HG03469 (cell line): Measurements from ENCODE around the gene PCCB.
"Not testable (repeated sequence)": the region's sequence is repeated elsewhere in the genome, so short reads cannot be mapped to it uniquely, and the experiment has no call there.

Experiments
- ATAC-seq: cut with Tn5 transposase; IDR thresholded peaks from one replicate; pipeline ENCODE4 v1.9.1; 2021; ENCODE audit warnings: mild to moderate bottlenecking, moderate library complexity, moderate number of reproducible peaks; ENCODE audit not compliant: unreplicated experiment

Gene PCCB

DNA sequence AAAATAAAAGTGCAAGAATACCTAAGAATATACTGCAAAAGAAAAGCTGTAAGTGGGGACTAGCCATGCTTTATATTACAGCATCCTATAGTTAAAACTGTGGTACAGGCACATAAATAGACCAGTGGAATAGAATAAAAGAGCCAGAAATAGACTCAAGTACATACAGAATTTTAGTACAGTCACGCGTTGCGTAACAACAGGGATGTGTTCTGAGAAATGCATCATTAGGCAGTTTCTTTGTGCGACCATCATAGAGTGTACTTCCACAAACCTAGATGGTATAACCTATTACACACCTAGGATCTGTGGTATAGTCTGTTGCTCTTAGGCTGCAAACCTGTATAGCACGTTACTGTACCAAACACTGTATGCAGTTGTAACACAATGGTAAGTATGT is 61.8 kb downstream of the PCCB start:
- ATAC-seq = no peak

DNA sequence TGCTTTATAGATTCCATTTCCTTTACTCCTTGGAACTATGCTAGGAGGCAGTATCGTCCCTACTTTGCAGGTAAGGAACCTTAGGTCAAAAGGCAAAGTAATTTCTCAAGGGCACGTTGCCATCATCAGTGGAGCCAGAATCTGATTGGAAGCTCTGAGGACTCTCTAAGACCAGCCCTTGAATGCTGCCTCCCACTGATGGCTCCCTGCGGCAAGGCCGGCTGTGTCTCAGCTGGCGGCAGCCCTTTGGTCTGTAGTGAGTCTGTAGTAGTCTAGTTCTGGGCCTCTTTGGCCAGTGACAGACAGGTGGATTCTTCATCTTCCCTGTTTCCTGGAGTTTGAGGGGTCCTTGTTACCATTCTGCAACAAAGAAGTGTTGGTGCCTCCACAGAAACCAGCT is 76.2 kb downstream of the PCCB start:
- ATAC-seq = no peak

DNA sequence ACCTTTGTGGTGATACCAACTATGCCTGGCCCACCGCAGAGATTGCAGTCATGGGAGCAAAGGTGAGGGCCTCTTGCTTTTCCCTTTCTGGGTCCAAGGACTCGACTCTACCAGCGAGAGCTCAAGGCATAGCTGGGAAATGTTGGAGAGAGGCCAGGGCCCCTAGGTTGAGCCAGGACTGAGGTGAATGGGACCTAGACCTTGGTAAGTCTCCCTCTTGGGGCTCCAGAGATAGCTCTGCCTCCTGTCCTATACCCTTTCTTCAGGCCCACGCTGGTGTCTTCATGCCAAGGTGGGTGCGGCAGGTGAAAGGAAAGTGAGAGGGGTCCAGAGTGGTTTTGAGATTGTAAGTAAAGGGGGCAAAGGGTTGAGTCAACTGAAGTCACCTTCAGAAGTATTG is 77.5 kb downstream of the PCCB start:
- ATAC-seq = no peak

DNA sequence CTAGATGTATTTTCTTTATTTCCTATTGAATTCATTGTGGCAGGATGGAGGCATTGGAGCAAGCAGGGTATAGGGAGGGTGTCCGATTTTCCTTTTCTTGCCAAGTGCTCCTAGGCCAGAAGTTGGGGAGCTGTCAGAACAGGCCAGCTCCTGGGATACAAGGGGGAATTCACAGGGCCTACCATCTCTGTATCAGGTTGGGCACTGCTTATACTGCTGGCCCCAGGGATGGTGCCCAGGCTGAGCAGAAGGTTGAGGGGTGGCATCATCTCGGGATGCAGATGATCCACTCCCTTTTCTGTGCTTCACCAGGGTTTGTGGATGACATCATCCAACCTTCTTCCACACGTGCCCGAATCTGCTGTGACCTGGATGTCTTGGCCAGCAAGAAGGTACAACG is 79.5 kb downstream of the PCCB start:
- ATAC-seq = no peak

DNA sequence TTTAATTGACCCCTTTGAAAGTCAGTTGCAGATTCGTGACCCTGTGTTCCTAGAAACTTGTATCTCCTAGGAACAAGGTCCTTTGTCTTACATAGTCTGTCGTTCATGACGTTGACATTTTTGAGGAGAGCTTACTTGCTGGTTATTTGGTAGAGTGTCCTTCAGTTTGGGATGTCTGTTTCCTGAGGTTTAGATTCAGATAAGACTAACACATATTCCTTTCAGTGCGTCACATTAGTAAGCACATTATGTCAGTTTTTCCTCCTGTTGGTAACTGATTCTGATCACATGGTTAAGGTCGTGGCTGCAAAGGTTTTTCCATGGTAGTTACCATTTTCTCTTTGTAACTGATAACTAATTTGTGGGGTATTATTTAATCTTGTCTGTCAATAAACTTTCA is 80.8 kb downstream of the PCCB start:
- no peak for ATAC-seq

DNA sequence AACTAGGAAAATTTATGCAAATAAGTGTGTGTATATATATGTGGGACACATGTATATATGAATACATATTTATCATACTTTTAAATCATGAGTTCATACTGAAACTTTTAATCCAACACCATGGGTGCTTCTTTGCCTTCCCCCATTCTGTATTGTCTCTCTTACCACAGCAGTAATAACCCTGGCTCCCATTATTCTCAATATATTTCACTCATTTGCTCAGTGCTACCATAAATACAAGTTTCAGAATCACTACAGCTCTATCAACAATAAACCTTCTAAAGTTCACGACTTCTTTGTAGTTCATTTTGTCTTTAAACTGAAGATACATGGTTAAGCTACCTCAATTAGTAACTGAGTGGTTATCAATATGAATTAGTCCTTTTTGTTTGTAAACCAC is 82.2 kb downstream of the PCCB start:
- ATAC-seq = no peak

DNA sequence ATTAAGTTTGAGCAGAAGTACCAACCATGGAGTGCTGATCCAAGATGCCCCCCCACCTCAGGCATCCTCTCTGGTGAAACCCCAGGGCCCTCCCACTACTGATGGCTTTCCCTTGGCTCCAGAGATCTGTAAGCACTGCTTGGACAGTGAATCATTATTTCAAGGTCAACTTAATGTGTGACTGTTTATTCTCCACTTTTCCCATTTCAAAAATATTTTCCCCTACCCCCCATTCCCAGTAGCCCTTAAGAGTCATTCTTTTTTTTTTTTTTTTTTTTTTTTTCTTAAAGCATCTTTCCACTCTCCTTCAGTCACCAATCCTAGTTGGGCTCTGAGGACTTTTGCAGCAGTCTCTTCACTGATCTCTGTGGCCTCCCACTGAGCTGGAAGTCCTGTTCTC is 82.6 kb downstream of the PCCB start:
- no peak for ATAC-seq

DNA sequence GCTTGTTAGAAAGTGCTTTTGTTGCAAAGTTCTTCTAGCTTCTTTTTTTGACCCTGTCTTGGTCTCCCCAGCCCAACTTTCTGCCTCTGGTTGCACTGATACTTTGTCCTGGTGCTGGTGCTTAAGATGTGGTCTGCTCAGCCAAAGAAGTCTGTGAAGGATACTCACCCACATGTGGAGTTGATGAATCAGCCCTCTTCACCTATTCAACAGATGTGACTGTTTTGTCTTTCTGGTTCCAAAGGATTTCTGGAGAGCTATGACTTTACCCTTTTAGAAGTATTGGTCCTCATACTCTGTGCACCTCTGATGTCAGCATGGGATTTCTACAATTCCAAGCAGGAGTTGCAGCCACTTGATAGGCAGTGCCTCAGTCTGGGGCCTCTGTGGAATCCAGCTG is 84.1 kb downstream of the PCCB start:
- no peak for ATAC-seq

DNA sequence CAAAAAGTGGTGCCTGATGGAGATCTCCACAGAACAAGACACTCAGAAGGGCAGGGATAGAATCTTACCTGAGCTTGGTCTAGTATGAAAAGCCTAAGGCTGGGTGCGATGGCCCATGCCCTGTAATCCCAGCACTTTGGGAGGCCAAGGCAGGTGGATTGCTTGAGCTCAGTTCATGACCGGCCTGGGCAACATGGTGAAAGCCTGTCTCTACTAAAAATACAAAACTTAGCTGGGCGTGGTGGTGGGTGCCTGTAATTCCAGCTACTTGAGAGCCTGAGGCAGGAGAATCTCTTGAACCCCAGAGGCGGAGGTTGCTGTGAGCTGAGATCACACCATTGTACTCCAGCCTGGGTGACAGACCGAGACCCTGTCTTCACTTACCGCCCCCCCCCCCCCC is 84.6 kb downstream of the PCCB start:
- ATAC-seq = not testable (repeated sequence)

DNA sequence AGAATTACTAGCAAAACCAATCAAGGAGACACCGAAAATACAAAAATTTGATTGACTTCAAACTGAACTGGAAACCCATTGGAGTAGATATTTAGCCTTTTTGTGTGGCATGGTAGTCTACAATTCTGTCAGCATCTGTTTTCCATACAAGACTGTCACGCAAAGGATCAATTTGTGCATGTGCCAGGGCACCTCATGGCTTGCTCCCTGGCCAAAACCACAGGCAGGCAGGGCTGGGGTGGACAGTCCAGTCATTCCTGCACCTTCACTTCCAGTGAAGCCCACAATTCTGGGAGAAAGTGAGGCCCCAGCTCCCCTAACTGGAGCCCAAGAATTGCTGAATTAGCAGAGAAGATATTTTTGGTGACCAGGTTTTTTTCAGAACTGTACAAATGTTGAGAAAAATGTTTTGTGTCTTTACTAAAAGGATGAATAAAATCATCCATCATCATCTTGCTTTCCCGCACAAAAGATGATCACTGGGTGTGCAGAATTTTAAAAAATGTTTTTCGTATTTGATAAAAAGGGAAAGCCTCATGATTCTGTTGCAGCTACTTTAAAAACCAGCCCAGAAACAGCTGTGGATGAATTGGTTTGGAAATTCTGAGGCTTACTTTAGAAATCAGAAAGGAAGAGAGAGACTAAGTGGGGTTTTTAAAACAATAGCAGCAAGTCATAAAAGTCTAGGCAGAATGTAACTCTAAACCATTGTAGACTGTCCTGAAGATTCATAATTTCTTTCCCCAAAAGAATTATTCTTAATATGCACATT is 86.4 kb downstream of the PCCB start:
- no peak for ATAC-seq

DNA sequence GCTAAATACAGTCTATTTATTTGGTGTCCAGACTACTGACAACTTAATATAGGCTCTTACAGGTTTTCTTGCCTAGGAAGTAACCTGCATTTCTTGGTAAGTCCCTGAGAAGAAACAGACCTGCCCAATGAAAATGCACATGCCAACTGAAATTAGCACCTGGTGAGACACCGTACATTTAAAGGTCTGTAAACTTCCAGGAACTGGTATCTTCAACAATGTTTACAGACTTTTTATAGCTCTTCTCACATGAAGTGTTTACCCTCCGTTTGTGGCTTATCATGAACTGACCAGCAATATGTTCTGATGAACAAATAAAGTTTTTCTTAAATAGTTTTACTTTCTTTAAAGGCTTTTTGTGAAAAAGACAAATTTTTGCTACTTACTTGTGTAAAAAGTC is 93.3 kb downstream of the PCCB start:
- no peak for ATAC-seq

DNA sequence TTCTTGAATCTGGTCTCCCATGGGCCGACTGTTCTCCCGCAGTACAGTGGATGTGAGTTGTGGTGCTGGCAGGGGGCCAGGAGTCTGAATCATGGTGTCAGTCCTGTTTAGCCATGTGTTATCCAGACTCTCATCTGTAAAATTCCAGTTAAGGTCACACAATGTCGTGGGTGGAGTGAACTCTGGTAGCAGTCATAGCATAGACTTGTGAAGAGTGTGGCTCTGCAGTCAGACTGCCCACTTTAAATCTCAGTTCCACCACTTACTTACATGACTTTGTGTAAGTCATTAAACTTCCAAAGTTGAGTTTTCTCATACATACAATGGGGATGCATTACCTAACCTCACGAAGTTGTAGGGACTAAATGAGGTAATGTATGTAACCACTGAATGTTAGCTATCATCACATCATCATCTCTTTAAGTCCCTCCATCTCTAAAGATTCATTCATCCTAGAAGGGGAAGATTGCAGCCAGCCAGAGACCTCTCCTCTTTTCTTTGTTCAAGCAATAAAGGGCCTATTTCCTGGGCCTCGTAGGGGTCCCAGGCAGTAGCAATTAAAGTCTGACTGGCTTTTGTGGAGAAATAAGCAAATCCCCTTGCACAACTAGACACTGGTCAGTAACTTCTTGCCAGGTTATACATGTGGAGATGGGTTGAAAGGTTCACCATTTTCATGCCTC is 93.9 kb downstream of the PCCB start:
- ATAC-seq = no peak

DNA sequence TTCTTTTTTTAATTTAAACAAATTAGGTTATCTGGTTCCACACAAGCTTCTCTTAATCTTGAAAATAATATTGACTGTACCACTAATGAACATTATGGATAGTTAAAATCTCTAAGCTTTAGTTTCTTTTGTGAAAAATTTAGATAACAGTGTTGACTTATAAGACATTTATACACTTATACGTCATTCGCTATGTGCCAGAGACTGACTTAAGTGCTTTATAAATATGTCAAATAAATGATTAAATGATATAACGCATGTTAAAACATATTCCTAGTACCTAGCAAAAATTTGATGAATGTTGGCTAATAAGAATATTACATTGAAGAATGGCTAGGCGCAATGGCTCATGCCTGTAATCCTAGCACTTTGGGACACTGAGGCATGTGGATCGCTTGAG is 96.3 kb downstream of the PCCB start:
- ATAC-seq = no peak

DNA sequence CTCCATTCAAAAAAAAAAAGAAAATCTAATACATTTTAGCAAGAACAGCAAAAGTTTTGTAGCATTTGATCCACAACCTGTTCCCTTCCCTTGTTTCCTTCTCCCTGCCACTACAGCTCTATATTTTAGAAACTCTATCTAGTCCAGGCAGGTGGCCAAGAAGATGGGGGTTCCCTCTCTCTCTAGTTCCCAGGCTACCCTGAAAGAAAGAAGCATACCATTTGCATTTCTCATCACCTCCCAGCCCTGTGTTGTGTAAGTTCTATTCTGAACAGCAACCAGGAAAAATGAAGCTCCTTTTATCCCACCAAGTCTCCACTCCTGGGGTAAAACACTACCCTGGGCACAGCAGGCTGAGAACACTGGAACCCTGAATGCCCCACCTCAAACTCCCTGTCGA is 100.0 kb downstream of the PCCB start:
- ATAC-seq = no peak

DNA sequence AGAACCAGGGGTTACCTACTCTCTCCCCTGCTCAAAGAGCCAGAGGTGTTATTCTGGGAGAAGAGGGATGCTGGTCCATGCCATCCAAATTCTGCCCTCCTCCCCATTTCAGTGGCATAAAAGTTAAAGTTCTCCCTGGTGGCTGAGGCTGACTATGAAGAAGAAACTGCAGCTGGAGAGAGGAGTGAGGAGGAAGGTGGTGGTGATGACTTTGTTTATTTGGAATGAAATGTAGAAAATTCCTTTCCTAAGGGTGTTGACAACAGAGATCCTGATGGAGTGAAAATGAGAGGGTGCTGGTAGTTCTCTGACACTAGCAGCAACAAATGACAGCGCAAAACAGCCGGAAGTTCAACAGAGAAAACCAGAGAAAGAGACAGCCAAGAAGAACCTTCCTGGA is 100.4 kb downstream of the PCCB start:
- no peak for ATAC-seq

DNA sequence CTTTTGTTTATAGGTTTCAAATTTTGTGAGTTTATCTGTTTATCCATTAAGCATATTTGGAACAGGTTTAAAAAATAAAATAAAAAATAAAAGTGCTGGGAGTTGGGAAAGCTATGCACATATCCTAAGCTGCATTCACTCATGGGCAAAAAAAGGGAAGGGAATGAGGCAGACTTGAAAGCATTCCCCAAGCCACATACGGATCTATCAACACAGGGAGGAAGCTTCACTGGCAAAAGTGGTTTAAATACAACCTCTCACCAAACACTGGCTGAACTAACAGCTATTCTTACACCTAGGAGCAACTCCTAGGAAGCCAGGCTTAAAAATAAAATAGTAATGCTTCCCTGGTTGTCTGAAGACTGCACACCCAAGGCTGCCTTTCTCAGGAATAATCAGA is 101.2 kb downstream of the PCCB start:
- no peak for ATAC-seq

DNA sequence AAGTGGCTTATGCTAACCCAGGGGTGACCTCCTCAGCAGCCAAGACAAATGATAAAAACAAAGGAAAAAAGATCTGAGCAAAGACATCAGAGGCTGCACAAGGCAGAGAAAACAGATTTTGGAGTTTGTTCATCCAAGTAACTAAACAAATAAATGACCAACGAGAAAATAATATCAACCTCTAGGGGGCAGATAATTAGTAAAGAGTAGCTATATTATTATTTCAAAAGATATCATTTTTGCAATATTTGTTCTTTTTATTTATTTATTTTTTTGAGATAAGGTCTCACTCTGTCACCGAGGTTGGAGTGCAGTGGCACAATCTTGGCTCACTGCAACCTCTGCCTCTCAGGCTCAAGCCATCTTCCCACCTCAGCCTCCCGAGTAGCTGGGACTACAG is 101.8 kb downstream of the PCCB start:
- no peak for ATAC-seq

DNA sequence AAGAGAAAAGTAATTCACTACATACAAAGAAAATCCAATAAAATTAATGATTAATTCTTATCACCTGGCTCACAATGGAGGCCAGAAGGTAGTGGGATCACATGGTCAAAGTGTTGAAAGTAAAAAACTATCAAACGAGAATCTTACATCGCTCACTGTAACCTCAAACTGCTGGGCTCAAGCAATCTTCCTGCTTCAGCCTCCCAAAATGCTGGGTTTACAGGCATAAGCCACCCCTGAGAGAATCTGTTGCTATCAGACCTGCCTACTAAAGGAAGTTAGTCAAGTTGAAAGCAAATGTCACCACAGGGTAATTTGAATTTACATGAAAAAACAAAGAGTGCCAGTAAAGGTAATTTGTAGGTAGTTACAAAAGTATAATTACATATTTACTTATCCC is 103.3 kb downstream of the PCCB start:
- ATAC-seq = peak; percentile 64

DNA sequence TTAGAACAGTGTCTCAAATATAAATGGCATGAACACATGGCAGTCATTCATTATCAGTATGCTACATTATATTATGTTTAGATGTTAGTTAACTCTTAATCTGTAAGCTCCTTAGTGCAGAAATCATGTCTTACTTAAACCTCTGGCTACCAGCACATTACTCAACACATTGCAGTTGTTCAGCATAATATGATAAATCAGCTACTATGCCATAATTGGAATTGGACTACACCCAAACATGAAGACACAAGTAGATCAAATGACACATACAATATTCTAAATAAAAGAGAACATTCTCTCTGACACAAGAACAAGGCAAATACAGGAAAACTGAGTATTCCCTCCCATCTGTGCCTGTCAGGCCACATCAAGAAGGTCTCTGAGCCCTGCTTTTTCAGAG is 116.1 kb downstream of the PCCB start:
- ATAC-seq = no peak

DNA sequence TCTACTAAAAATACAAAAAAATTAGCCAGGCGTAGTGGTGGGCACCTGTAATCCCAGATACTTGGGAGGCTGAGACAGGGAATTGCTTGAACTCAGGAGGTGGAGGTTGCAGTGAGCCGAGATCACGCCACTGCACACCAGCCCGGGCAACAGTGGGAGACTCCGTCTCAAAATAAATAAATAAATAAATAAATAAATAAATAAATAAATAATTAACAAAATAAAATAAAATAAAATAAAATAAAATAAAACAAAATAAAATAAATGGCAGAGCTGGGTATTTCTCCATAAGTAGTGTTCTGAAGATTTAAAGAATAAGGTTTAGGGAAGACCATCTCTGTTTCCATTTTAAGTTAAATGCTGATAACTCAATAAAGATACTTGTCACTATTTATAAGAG is 125.7 kb downstream of the PCCB start:
- not testable (repeated sequence) for ATAC-seq

DNA sequence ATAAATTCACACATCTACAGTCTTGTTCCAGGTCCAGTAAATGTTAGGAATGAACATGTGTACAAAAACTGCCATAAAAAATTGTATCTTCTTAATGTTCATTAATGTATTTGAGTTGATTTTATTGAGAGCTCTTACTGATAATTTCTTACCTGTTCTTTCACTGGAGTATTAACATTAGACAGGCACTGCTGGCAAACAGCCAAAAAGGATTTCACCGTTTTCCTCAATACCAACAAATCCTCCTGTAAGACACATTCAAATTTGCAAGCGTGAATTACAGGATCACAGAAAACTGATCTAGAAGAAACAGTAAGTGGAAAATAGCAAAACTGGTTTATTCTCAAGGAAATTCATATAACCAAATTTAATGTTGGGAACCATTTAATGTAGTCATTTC is 127.4 kb downstream of the PCCB start:
- ATAC-seq = no peak

DNA sequence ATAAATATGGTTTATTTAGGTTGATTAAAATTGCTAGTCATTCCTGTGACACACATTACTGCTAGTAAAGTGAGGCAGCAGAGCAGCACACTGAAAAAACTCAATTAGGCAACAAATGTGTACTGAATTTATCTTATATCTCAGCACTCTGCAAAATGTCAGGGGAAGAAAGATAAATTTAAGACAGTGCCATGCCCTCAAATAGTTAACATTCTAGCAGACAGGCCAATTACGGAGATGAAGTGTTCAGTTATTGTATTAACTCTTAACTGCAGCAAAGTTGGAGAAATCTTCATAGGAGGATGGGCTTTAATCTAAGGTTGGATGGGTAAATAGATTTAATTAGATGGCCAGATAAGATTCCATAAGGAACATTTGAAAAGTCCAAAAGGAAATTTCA is 127.9 kb downstream of the PCCB start:
- ATAC-seq = no peak
